ENCODE measurements around the gene PGBD2.
"Not testable (repeated sequence)": the region's sequence is repeated elsewhere in the genome, so short reads cannot be mapped to it uniquely, and the experiment has no call there.

The PGBD2 gene

DNA sequence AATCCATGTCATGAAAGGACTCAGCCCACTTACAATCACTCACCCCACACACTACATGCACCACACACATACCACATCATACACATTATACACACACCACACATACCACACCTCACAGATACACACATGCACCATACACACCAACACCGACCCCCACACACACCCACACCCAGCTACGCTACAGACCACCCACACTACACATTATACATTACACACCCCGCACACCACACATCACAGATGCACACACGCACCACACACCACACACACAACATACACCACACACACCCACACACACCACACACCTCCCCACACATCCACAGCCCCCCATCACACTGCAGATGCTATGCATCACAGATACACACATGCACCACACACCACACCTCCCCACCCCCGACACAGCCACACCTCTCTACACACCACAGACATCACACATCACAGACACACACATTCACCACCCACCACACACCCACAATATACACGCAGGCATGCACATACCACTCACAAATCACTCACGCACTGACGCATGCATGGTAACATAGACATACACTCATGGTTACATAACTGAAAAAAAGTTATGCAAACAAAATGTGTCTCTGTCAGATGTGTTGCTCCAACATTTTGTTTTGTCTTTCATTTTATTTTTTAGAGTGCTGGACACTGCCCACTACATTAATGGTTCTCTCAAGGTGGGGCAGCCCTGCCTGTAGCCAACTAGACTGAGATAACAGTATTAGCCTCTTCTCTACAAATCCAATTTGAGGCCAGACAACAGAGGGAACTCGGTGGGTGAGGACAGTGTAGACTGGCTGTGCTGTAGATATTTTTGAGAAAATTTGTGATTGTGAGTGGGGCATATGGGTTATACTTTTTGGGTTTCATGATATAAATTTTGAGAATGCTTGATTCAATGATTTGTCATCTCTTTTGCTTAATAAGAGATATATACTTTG is 15.2 kb upstream of the PGBD2 start:
- no peak for DNase-seq

DNA sequence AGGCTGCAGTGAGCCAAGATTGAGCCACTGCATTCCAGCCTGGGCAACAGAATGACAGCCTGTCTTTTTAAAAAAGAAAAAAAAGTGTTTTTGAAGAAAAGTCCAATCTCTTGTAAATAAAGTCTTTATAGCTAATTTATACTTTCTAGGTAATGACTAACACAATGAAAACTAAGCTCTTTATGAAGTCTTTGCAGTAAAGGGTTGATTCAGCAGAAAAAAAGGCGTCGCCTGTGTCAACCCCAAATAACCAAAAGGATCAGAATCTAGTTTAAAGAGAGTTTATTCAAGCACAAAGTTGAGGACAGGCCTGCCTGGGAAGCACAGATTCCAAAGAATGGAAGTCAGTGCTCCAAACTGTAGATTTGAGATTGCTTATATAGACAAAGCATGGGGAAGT is 14.3 kb upstream of the PGBD2 start:
- DNase-seq, result no peak

DNA sequence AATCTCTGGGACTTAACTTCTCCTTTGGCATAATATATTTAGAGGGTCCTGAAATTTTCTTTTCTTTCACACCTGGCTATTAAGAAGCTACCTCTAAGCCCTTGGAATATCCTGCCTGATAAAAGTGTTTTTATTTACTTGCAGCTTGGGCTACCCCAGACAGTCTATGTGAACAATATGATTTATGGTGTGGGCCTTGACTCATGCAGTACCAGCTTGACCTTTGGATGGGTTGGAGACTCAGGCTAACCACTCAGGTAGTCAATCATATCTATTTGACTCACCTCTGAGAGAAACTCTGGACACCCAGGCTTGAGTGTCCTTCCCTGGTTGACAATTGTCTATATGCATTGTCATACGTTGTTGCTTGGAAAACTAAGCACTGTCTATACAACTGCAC is 13.4 kb upstream of the PGBD2 start:
- no peak for DNase-seq

DNA sequence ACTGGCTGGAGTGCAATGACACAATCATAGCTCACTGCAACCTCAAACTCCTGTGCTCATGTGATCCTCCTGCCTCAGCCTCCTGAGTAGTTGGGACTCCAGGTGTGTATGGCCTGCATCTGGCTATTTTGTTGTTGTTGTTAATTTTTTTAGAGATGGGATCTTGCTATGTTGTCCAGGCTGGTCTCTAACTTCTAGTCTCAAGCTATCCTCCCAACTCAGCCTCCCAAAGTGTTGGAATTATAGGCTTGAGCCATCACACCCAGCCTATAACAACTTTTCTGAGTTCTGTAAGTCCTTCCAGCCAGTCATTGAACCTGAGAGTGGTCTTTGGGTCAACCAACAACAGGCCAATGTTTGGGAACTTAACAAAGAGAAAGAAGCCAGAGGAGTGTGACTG is 11.2 kb upstream of the PGBD2 start:
- no peak for DNase-seq

DNA sequence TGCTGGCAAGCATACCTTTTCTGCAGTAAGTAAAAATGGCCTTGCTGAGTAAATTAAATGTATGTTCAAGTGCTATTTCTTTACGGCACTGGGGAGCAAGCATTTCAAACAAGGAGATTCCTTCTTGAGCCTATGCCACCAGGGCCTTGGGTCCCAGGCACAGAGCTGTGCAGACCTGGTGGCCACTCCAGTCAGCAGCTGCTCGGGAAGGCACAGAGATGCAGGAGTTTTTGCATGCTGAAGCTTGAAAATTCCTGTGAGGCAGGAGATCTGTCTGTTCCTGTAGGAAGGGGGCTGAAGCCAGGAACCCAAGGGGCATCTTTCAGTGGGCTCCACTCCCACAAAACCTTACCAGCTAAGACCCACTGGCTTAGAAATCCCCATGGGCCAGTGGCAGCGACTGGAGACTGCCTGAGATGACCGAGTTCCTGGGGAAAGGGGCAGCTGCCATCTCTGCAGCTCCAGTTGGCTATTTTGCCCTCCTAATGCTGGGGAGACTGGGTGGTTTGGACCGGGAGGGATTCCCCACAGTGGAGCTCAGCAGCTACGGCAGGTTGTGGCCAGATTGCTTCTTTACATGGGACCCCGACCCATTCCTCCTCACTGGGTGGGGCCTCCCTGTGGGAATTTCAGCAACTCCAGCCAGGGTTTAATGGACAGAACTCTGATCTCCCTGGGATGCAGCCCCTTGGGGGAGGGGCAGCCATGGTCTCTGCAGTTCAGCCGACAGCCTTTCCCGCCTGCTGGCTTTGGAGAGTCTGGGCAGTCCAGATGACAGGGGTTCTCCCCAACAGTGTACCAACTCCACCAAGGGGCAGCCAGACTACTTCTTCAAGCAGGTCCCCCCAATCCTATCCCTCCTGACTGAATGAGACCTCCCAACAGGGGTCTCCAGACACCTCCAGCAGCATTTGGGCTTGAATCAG is 8.4 kb upstream of the PGBD2 start:
- no peak for DNase-seq

DNA sequence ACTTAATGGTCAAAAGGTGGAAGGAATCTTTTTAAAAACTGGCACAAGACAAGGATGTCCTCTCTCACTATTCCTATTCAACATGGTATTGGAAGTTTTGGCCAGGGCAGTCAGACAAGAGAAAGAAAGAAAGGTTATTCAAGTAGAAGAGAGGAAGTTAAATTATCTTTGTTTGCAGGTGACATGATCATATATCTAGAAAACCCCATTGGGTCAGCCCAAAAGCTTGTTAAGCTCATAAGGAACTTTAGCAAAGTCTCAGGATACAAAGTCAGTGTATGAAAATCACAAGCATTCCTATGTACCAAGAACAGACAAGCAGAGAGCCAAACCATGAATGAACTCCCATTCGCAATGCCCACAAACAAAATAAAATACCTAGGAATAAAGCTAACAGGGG is 5.4 kb upstream of the PGBD2 start:
- DNase-seq, result no peak

DNA sequence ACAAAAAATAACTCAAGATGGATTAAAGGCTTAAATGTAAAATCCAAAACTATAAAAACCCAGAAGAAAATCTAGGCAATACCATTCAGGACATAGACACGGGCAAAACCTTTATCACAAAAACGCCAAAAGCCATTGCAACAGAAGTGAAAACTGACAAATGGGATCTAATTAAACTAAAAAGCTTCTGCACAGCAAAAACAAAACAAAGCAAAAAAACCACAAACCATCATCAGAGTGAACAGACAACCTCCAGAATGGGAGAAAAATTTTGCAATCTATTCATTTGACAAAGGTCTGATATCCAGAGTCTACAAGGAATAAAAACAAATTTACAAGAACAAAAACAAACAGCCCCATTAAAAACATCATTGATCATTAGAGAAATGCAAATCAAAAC is 4.5 kb upstream of the PGBD2 start:
- DNase-seq, result no peak

DNA sequence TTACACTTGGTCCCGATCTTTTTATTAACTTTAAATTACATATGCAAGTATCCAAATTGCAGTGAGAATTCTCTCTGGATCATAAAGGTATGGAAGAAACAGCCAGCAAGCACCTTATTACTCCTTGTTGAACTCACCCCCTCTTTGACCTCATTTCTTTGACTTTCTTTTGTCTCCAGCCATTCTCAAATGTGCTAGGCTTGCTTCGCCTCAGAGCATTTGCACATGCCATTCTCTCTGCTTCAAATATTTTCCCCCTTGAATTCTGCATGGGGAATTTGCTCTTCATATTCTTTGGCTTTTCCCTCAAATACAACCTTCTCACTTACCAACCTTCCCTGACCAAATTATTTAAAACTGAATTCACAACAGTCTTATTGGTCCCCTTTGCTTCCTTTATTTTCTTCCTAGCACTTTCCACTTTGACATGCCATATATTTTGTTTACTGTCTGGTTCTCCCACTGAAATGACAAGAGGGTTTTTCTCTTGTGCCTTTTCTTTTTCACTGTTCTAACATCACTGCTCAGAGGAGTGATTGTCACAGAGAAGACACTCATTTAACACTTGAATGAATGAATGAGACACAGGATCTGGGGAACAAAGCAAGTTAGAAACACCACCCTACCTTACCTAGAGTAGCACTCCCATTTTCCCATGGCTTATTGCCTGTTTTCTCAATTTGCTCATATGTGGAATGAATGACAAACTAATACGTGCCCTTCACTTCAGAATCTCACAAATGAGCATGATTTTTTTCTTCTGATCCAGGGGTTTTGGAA is 1.4 kb upstream of the PGBD2 start:
- DNase-seq, result no peak

DNA sequence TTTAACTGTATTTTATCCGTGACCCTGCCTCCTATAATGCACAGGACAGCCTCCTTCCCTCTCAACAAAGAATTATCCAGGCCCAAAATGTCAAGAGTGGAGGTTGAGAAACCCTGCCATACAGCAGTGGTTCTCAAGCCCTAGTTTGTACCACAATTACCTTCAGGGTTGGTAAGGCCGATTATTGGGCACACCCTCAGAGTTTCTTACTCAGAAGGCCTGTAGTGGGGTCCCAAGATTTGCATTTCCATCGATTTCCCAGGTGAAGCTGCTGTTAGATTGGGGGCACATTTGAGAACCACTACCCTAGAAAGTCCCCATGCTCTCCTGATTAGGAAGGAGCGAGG is 400 bp upstream of the PGBD2 start:
- no peak for DNase-seq

DNA sequence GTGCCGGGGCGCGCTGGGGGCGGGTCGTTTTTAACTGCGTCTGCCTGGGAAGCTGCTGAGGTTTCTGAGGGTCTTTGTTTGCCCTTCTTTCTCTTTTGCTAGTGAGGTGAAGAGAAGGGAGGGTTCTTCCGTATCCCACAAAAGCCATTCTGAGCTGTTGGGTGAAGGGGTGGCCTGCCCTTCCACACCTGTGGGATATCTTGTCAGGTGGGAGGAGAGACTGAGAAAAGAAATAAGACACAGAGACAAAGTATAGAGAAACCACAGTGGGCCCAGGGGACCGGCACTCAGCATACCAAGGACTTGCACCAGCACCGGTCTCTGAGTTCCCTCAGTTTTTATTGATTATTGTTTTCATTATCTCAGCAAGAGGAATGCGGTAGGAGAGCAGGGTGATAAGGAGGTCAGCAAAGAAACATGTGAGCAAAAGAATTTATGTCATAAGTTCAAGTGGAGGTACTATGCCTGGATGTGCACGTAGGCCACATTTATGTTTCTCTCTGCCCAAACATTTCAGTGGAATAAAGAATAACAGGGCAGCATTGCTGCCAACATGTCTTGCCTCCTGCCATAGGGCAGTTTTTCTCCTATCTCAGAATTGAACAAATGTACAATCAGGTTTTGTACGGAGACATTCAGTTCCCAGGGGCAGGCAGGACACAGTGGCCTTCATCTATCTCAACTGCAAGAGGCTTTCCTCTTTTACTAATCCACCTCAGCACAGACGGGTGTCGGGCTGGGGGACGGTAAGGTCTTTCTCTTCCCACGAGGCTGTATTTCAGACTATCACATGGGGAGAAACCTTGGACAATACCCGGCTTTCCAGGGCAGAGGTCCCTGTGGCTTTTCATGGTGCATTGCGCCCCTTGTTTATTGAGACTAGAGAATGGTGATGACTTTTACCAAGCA is 972 bp downstream of the PGBD2 start:
- no peak for DNase-seq

DNA sequence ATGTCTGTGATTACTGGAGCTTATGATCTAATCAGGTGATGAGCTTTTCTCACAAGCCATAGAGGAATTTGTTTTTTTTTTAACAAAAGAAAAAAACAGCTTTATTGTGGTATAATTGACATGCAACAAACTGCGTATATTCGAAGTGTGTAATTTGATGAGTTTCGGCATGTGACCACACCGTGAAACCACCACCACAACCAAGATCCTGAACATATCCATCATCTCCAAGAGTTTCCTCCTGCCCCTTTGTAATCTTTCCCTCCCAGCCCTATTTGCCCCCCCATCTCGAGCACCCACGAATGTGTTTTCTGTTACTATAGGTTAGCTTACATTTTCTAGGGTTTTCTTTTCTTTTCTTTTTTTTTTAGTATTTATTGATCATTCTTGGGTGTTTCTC is 4.7 kb downstream of the PGBD2 start:
- no peak for DNase-seq

DNA sequence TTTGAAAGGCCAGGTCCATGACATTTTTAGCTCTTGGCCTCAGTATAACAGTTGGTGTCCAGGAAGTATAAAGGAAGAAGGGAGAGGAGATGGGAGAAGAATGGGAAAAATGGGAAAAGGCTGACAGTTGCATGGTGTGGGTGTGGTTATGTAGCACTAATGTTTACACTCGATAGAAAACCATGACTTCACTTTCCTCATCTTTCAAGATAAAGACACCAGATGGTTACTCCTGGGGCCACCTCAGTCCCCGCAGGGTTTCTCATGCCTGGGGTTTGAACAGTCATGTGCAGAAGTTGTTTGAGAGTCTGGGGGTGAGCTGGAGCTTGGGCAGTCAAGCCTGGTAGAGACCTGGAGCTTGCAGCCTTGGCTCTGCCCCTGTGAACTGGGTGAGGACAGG is 7.9 kb downstream of the PGBD2 start:
- no peak for DNase-seq

DNA sequence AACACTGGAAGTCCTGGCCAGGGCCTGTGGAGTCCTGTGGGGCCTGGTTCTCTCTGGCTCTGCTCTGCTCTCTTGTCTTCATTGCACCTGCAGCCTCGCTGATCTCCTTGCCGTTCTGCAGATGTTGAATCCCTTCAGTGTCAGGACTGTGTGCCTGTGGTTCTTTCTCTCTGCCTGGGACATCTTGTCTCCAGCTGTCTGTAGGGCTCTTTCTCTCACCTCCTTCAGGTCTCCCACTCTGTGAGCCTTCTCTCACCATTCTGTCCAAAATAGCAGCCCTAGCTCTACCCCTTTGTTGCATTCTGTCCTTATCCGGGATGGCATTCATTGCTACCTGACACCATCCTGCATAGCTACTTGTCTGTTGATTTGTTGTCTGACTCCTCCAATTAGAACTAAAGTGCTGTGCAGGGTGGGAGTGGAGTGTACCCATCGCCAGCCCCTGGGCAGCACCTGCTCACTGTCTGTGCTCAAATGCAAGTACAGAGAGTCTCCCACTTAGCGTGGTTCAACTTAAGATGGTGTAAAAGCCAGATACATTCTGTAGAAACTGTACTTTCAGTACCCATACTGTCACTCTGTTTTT is 8.9 kb downstream of the PGBD2 start:
- DNase-seq, result no peak

DNA sequence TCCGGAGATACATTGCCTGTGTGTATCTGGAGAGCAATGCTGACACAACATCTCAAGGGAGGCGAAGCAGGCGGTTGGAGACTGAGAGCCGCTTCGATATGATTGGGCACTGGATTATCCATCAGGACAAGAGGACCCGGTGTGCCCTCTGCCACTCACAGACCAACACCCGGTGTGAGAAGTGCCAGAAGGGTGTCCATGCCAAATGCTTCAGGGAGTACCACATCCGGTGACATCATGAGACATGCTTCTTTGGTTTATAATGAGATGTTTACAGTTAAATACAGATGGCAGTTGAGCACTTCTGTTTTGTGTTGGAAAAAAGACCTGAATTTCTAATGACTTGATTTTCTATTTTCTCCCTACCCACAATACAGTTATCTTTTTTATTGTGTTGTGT is 12.1 kb downstream of the PGBD2 start:
- no peak for DNase-seq

DNA sequence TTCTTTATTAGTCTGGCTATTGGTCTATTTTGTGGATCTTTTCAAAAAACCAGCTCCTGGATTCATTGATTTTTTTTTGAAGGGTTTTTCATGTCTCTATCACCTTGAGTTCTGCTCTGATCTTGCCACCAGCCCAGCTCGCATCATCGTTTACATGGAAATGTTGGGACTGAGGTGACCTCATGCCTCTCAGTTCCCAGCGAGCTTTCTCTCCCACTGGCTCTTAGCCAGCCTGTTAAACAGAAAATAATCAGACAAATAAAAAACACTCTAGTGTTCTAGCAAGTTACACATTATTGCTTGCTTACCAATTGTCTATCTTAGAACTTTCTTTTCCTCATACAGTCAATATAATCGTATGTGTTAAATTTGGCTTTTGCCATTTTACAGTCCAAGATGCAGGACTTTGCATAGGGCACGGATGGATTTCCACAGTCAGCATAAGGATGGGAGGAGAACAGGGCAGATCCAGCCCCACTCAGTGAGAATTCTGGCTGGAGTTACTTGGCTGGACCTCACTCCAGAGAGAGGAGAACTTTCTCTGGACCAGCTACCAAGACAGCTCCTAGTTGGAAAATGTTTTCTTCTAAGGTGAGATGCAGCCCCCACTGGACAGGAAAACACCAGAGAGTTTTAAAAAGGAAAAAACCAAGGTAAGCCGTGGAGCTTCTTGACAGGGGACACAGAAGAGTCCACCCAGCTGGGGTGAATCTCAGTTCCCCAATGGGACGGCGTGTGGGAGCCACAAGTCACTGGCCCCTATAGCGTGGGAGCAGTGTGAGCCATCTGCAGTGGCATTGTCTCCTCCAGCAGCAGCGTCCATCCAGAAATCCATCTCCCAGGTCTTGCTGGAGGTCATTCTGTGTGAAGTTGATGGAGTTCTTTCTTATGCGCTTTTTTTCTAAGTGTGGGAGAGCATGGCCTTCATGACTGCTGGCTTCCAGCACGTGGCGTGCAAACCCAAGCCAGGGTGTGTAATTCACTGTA is 17.6 kb downstream of the PGBD2 start:
- no peak for DNase-seq

DNA sequence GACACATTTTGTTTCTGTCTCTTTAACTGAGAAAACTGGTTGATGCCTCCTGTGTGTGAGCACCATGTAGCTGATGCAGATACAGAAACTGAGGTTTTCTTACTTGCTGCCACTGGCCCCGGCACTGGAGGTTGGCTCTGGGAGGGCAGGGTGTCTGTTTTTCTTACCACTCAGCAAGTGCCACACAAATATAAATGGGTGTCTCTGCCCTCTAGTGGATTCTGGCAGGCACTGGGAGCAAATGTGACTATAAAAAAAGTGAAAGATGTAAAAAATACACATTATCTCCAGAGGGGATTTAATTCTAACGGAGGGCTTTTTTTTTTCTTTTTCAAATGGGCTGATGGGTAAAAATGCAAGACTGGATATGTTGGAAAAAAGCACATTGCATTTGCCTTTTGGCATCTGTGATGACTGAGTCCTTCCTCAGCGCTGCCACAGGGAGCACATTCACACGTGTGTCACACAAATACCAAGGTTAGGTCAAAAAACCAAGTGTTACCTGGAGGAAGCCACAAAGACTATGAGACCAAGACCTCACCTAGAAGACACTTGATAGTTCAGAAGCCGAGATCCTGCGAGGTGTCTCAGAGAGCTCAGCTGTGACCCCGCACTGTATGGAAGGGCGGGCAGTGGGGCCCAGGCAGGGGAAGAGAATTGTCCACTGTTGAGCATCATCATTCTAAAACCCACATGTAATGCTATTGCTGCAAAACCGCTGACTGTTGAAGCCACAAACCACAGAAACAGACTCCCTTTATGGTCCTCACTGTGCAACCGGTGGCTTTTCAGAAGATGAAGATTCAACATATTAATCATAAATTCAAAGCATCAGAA is 18.9 kb downstream of the PGBD2 start:
- DNase-seq, result peak; percentile 11

DNA sequence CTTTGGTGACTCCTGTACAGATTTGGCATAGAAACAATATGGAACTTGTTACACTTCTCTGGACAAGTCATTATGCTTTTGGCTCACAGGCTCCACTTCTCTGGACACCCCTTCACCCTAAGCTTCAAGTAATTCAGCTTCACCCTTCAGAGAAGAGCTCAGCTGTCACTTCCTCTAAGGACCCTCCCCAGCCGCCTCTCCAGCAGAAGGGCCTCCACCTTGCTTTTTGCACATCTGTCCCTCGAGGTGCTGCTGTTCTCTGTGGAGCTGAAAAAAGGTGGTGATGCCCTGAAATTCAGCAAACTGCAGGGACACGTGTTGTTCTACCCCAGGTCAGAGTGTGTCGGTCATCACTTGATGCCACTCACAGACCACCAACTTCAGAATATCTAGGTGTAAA is 19.8 kb downstream of the PGBD2 start:
- not testable (repeated sequence) for DNase-seq

DNA sequence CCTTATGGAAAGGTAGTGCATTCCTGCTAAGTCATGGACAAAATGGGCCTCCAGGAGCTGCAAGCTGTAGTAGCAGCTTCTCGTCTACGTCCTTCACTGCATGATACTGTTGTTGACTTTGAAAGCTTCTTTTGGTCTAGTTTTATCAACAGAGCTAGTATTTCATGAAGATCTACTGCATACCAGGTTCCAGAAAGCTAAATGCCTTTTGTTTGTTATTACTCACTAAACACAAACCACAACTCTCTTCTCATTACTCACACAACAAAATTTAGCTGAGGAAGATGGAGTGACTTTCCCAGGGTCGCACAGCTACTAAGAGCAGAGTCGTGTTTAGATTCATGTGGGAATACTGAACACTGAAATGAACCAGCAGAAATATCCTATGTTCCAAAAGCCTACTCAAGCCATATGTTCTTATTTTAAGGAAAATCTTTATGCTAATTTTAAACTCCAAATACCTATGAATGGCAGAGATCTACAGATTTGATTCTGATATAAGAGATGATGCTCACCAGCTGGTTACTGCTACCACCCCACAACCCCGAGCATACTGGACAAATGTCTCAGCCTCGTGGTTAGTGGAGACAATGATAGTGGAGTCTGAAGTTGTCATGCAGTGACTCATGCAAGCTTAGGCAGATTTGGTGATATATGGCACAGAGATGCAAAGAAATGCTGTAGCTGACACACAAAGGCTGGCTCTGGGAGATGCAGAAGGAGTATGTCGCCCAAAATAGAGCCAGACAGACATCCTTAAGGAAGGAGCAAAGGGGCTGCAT is 20.6 kb downstream of the PGBD2 start:
- DNase-seq, result no peak

DNA sequence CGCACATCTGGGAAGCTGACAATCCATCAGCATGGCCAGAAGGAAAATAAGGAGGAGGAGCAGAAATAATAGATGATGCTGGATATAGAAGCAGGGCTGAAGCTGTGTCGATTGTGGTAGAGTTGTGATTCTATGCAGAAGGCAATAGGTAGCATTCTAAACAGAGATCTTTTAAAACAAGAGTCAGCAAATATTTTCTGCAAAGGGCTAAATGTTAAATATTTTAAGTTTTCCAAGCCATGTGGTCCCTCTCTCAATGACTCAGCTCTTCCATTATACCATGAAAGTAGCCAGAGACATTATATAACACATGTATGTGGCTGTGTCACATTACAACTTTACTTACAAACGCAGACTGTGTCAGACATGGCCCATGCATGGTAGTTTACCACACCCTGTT is 21.2 kb downstream of the PGBD2 start:
- DNase-seq, result not testable (repeated sequence)
